Right lobe of liver (tissue), 4 donors: ENCODE results near the gene ZCCHC14.
"Not testable (repeated sequence)": the region's sequence is repeated elsewhere in the genome, so short reads cannot be mapped to it uniquely, and the experiment has no call there.

Experiments
- POLR2A ChIP-seq: fragments of 450-650 bp; IDR thresholded peaks from one replicate; pipeline ENCODE4 v1.6.1; 2017; ENCODE audit warnings: antibody characterized with exemption, mild to moderate bottlenecking
- TF ChIP-seq, protein P1 (sequence below), 4 donors: fragments of 200-600 bp in 3 of 4; fragments of 450-650 bp in 1 of 4; IDR thresholded peaks; one replicate each; pipeline versions ENCODE4 v1.5.1 to v1.8.0; 2016 to 2022; ENCODE audit warnings: antibody characterized with exemption in 4 of 4, mild to moderate bottlenecking in 2 of 4
- donor health status: DM: no; HTN: no; CAD: no.
- donor health status: DM: no; HTN: no; CAD: no.
- donor health status: DM: no; HTN: yes; CAD: no.

DNA sequence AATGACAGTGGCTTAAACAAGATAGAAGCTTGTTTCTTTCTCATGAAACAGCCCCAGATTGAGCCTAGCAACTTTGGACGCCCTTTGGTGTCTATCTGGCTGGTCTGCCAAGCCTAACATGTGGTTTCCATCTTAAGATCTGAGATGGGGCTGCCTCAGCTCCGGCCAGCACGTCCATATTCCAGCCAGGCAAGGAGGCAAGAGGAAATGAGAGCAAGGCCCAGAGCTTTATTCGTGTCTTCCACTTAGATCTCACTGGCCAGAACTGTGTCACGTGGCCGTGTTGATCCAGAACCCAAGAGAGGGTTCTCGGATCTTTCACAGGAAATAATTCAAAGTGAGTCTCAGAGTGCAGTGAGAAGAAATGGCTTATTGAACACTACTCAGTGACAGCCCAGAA is 28.9 kb upstream of the ZCCHC14 start:
- TF ChIP-seq POLR2A = not testable (repeated sequence)
- TF ChIP-seq, protein P1, sequence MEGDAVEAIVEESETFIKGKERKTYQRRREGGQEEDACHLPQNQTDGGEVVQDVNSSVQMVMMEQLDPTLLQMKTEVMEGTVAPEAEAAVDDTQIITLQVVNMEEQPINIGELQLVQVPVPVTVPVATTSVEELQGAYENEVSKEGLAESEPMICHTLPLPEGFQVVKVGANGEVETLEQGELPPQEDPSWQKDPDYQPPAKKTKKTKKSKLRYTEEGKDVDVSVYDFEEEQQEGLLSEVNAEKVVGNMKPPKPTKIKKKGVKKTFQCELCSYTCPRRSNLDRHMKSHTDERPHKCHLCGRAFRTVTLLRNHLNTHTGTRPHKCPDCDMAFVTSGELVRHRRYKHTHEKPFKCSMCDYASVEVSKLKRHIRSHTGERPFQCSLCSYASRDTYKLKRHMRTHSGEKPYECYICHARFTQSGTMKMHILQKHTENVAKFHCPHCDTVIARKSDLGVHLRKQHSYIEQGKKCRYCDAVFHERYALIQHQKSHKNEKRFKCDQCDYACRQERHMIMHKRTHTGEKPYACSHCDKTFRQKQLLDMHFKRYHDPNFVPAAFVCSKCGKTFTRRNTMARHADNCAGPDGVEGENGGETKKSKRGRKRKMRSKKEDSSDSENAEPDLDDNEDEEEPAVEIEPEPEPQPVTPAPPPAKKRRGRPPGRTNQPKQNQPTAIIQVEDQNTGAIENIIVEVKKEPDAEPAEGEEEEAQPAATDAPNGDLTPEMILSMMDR (IDR thresholded peaks at IDR 0.05) = not testable (repeated sequence)
